ENCODE data around the gene PPP1R1C. TPM values are rescaled to one million over a fixed set of nuclear protein-coding genes. Genes with fewer than 3 reads are reported as not detected.

The PPP1R1C gene
- total RNA-seq, 2 donors from 2014 or later: 2.8 to 6.1 TPM

- no peaks in the 10 kb centered on the region for H3K4me1 ChIP-seq (ENCODE audit: control insufficient read depth, insufficient read depth, low read length)
- 91 to 94% methylated on average over 4 of the region's 4 CpGs for WGBS, 2 experiments (ENCODE audit: insufficient coverage in 1 of 2, insufficient read length in 1 of 2)
- Mint-ChIP-seq H3K27me3 (ENCODE audit: insufficient read depth) (no peaks in the 10 kb centered on the region), H3K36me3 (ENCODE audit: low read depth) (no peaks in the 10 kb centered on the region), H3K9me3 (no peaks in the 10 kb centered on the region), H3K27ac (no peak overlapping the region), H3K4me3 (no peak overlapping the region), H3K4me1 (peaks cover 6% of the 10 kb centered on the region)
- no peak for TF ChIP-seq CTCF (conservative IDR thresholded peaks at IDR 0.05)
- no peak overlapping the region for H3K4me3 ChIP-seq (ENCODE audit: low read length)
- H3K27ac ChIP-seq (ENCODE audit: low read depth, low read length): no peak overlapping the region
- H3K36me3 ChIP-seq (ENCODE audit: control insufficient read depth, insufficient read depth, low read length): no peaks in the 10 kb centered on the region
- H3K27me3 ChIP-seq (ENCODE audit: control insufficient read depth, insufficient read depth, low read length, poor library complexity, severe bottlenecking): no peaks in the 10 kb centered on the region
- H3K9ac ChIP-seq (ENCODE audit: extremely low read depth, low read length, poor library complexity, severe bottlenecking): no peak overlapping the region
- DNase-seq: no peak
- H3K9me3 ChIP-seq (ENCODE audit: control insufficient read depth, low read length): no peaks in the 10 kb centered on the region
These were observed 58.2 kb downstream of the PPP1R1C start for GRCh38 chr2:182043861-182044260.

GRCh38 chr2:182047544-182047943 lies 61.9 kb downstream of the PPP1R1C start:
- Mint-ChIP-seq H3K4me1 (peaks cover under 1% of the 10 kb centered on the region), H3K9me3 (no peaks in the 10 kb centered on the region), H3K27me3 (ENCODE audit: insufficient read depth) (no peaks in the 10 kb centered on the region), H3K4me3 (no peak overlapping the region), H3K36me3 (ENCODE audit: low read depth) (no peaks in the 10 kb centered on the region), H3K27ac (no peak overlapping the region)
- TF ChIP-seq CTCF (conservative IDR thresholded peaks at IDR 0.05): no peak
- no peaks in the 10 kb centered on the region for H3K27me3 ChIP-seq (ENCODE audit: control insufficient read depth, insufficient read depth, low read length, poor library complexity, severe bottlenecking)
- DNase-seq: no peak
- no peaks in the 10 kb centered on the region for H3K4me1 ChIP-seq (ENCODE audit: control insufficient read depth, insufficient read depth, low read length)
- H3K27ac ChIP-seq (ENCODE audit: low read depth, low read length): no peak overlapping the region
- no peaks in the 10 kb centered on the region for H3K9me3 ChIP-seq (ENCODE audit: control insufficient read depth, low read length)
- H3K4me3 ChIP-seq (ENCODE audit: low read length): no peak overlapping the region
- no peak overlapping the region for H3K9ac ChIP-seq (ENCODE audit: extremely low read depth, low read length, poor library complexity, severe bottlenecking)
- no peaks in the 10 kb centered on the region for H3K36me3 ChIP-seq (ENCODE audit: control insufficient read depth, insufficient read depth, low read length)

- H3K27me3 ChIP-seq (ENCODE audit: control insufficient read depth, insufficient read depth, low read length, poor library complexity, severe bottlenecking): no peaks in the 10 kb centered on the region
- no peak overlapping the region for H3K27ac ChIP-seq (ENCODE audit: low read depth, low read length)
- Mint-ChIP-seq H3K27me3 (ENCODE audit: insufficient read depth) (no peaks in the 10 kb centered on the region), H3K9me3 (no peaks in the 10 kb centered on the region), H3K4me3 (no peak overlapping the region), H3K27ac (no peak overlapping the region), H3K4me1 (no peaks in the 10 kb centered on the region), H3K36me3 (ENCODE audit: low read depth) (no peaks in the 10 kb centered on the region)
- H3K36me3 ChIP-seq (ENCODE audit: control insufficient read depth, insufficient read depth, low read length): no peaks in the 10 kb centered on the region
- no peak for TF ChIP-seq CTCF (conservative IDR thresholded peaks at IDR 0.05)
- no peak overlapping the region for H3K4me3 ChIP-seq (ENCODE audit: low read length)
- H3K4me1 ChIP-seq (ENCODE audit: control insufficient read depth, insufficient read depth, low read length): no peaks in the 10 kb centered on the region
- WGBS, 2 experiments (ENCODE audit: insufficient coverage in 1 of 2, insufficient read length in 1 of 2): 78% methylated on average over 2 of the region's 2 CpGs; no CpG with 5 or more reads in 1 of the 2 experiments
- H3K9me3 ChIP-seq (ENCODE audit: control insufficient read depth, low read length): no peaks in the 10 kb centered on the region
- H3K9ac ChIP-seq (ENCODE audit: extremely low read depth, low read length, poor library complexity, severe bottlenecking): no peak overlapping the region
- DNase-seq: no peak
These were observed 62.4 kb downstream of the PPP1R1C start for GRCh38 chr2:182048088-182048487.
